NCI-H226 (cell line): ENCODE measurements around the gene TTLL5.
"Not testable (repeated sequence)": the region's sequence is repeated elsewhere in the genome, so short reads cannot be mapped to it uniquely, and the experiment has no call there.

Experiments used
- DNase-seq: peaks from one replicate; pipeline ENCODE4 v3.0.0-alpha.2; 2015

TTLL5 gene

GRCh38 chr14:75877884-75878283, 216.8 kb downstream of the TTLL5 start:
- DNase-seq: no peak

- DNase-seq: peak; percentile 86
These were observed 218.0 kb downstream of the TTLL5 start for GRCh38 chr14:75879031-75879430.

GRCh38 chr14:75880512-75880911, 219.5 kb downstream of the TTLL5 start:
- DNase-seq: no peak

- DNase-seq: no peak
These were observed 220.9 kb downstream of the TTLL5 start for GRCh38 chr14:75881994-75882393.

- peak; percentile 18 for DNase-seq
These were observed 223.2 kb downstream of the TTLL5 start for GRCh38 chr14:75884198-75884611.

- no peak for DNase-seq
These were observed 224.8 kb downstream of the TTLL5 start for GRCh38 chr14:75885829-75886228.

GRCh38 chr14:75886636-75887348, 225.7 kb downstream of the TTLL5 start:
- peak; percentile 16 for DNase-seq

GRCh38 chr14:75888945-75889344, 227.9 kb downstream of the TTLL5 start:
- no peak for DNase-seq

- DNase-seq: no peak
These were observed 235.3 kb downstream of the TTLL5 start for GRCh38 chr14:75896341-75896740.

- DNase-seq: no peak
These were observed 243.3 kb downstream of the TTLL5 start for GRCh38 chr14:75904311-75904710.

GRCh38 chr14:75905147-75905904, 244.3 kb downstream of the TTLL5 start:
- no peak for DNase-seq

GRCh38 chr14:75906228-75906627, 245.2 kb downstream of the TTLL5 start:
- no peak for DNase-seq

GRCh38 chr14:75906680-75907280, 245.7 kb downstream of the TTLL5 start:
- DNase-seq: peak; percentile 17

- no peak for DNase-seq
These were observed 246.8 kb downstream of the TTLL5 start for GRCh38 chr14:75907756-75908359.

GRCh38 chr14:75909630-75910029, 248.6 kb downstream of the TTLL5 start:
- DNase-seq: no peak

- DNase-seq: no peak
These were observed 249.0 kb downstream of the TTLL5 start for GRCh38 chr14:75910048-75910447.

- no peak for DNase-seq
These were observed 250.8 kb downstream of the TTLL5 start for GRCh38 chr14:75911883-75912282.

GRCh38 chr14:75913183-75913582, 252.1 kb downstream of the TTLL5 start:
- DNase-seq: no peak

GRCh38 chr14:75915045-75915444, 254.0 kb downstream of the TTLL5 start:
- peak; percentile 41 for DNase-seq

GRCh38 chr14:75917322-75917945, 256.4 kb downstream of the TTLL5 start:
- no peak for DNase-seq

GRCh38 chr14:75917946-75918335, 256.9 kb downstream of the TTLL5 start:
- no peak for DNase-seq

- not testable (repeated sequence) for DNase-seq
These were observed 259.4 kb downstream of the TTLL5 start for GRCh38 chr14:75920421-75920820.
